Ascending aorta (tissue), 2 donors: ENCODE results near the gene ARHGAP26. TPM values are rescaled to one million over a fixed set of nuclear protein-coding genes. Genes with fewer than 3 reads are reported as not detected.

ENCODE experiments used
- DNase-seq, 2 donors: peaks; one replicate each; pipeline ENCODE4 v3.0.0-alpha.2; 2019; ENCODE audit warnings: low spot score in 2 of 2
- H3K27ac ChIP-seq, 2 donors: fragments of 200-600 bp; sonication (generic); one replicate each; pipeline ENCODE4 v1.5.1; 2016 to 2017; ENCODE audit warnings: mild to moderate bottlenecking in 1 of 2
- H3K27me3 ChIP-seq: fragments of 200-600 bp; sonication (generic); one replicate; pipeline ENCODE4 v1.5.1; 2017
- H3K36me3 ChIP-seq, 2 donors: fragments of 200-600 bp; sonication (generic); one replicate each; pipeline ENCODE4 v1.5.1; 2016
- H3K4me1 ChIP-seq, 2 donors: fragments of 200-600 bp; sonication (generic); one replicate each; pipeline ENCODE4 v1.5.1; 2016 to 2017; ENCODE audit warnings: mild to moderate bottlenecking in 1 of 2
- H3K4me3 ChIP-seq, 2 donors: fragments of 200-600 bp; sonication (generic); one replicate each; pipeline ENCODE4 v1.5.1; 2016 to 2017; ENCODE audit warnings: mild to moderate bottlenecking in 1 of 2
- H3K9me3 ChIP-seq, 2 donors: fragments of 200-600 bp; sonication (generic); one replicate each; pipeline ENCODE4 v1.5.1; 2016
- intact Hi-C: fragments of 100-400 bp; cut with DNase I; formaldehyde crosslinking; loops from one replicate; pipeline ENCODE4 v1.15.1; 2023
- total RNA-seq: library from RNA; depleted of rRNA; stranded (reverse); fragments of >200 nt; gene quantifications from one replicate; pipeline ENCODE4 v1.1.0, GENCODE V29; 2016
- TF ChIP-seq, protein P1 (sequence below), 3 experiments: fragments of 200-600 bp in 2 of 3; fragments of 450-650 bp in 1 of 3; sonication (generic) in 2 of 3; IDR thresholded peaks; one replicate each; pipeline ENCODE4 v1.5.1; 2016 to 2019; ENCODE audit warnings: antibody characterized with exemption in 3 of 3, mild to moderate bottlenecking in 1 of 3, moderate library complexity in 1 of 3

Gene ARHGAP26
- total RNA-seq, 1 donor from 2014 or later, result 34.9 TPM

DNA sequence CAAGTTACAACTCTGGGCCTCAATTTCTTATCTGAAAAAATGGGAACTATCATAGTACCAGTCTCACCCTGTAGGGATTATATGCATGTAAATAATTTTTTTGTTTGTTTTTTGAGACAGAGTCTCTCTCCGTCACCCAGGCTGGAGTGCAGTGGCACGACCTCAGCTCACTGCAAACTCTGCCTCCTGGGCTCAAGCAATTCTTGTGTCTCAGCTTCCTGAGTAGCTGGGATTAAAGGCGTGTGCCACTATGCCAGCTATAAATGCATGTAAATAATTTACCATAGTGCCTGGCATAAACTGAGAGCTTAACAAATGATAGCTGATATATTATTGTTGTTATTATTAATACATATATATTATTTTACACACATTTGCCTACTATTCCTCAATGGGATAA lies 3.0 kb upstream of the ARHGAP26 start:
- DNase-seq, result no peak
- H3K9me3 ChIP-seq, result no peaks in the 10 kb centered on the region
- H3K36me3 ChIP-seq, result no peaks in the 10 kb centered on the region
- no peaks in the 10 kb centered on the region for H3K27me3 ChIP-seq
- TF ChIP-seq, protein P1, sequence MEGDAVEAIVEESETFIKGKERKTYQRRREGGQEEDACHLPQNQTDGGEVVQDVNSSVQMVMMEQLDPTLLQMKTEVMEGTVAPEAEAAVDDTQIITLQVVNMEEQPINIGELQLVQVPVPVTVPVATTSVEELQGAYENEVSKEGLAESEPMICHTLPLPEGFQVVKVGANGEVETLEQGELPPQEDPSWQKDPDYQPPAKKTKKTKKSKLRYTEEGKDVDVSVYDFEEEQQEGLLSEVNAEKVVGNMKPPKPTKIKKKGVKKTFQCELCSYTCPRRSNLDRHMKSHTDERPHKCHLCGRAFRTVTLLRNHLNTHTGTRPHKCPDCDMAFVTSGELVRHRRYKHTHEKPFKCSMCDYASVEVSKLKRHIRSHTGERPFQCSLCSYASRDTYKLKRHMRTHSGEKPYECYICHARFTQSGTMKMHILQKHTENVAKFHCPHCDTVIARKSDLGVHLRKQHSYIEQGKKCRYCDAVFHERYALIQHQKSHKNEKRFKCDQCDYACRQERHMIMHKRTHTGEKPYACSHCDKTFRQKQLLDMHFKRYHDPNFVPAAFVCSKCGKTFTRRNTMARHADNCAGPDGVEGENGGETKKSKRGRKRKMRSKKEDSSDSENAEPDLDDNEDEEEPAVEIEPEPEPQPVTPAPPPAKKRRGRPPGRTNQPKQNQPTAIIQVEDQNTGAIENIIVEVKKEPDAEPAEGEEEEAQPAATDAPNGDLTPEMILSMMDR (IDR thresholded peaks at IDR 0.05), result no peak
- intact Hi-C loops, result no loop called here
- no peak overlapping the region for H3K4me3 ChIP-seq
- H3K4me1 ChIP-seq, result peaks cover 0 to 9% of the 10 kb centered on the region in 2 donors
- H3K27ac ChIP-seq, result no peak overlapping the region

DNA sequence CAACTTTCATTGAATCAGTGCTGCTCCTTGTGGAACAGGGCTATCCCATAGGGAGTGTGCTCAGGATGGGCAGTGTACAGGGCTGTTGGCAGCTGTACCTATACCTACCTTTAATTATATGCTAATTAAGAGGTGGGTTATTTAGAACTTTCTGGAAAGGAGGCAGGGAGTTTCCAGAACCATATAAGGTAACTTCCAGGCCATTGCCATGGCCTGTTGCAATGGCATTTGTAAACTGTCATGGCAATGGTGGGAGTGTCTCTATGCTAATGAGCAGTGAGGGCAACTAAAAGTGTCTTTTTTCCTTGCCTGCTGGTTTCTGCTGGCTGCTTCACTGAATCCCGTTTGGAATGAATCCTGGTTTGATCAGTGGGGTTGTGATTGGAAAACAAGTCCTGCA lies 2.3 kb upstream of the ARHGAP26 start:
- peaks cover 0 to 14% of the 10 kb centered on the region in 2 donors for H3K4me1 ChIP-seq
- no peaks in the 10 kb centered on the region for H3K9me3 ChIP-seq
- TF ChIP-seq, protein P1 (IDR thresholded peaks at IDR 0.05), result no peak
- intact Hi-C loops, result no loop called here
- no peaks in the 10 kb centered on the region for H3K27me3 ChIP-seq
- DNase-seq, result no peak
- H3K4me3 ChIP-seq, result no peak overlapping the region
- H3K36me3 ChIP-seq, result no peaks in the 10 kb centered on the region
- no peak overlapping the region for H3K27ac ChIP-seq

DNA sequence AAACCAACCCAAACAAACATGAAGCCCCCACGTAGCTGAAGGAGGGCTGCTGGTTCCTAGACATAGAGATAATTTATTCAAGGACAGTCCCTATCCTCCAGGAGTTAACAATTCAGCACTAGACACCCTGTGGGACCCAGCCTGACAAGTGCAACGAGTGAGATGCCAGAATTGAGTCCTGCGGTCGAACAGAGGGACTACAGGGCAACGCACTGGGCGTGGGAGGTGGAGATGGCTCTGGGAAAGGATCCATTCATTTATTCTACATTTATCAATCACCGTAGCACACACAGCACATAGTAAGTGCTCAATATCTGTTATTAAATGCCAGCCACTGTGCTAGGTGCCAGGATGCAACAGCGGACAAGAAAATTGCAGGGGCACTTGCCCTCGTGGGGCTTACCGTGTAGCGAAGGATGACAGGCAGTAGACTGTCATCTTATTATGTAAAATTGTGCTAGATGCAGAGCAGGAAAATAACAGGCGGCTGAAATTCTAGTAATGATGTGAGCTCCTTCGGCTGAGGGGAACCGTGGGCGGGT lies 855 bp upstream of the ARHGAP26 start:
- H3K36me3 ChIP-seq, result no peaks in the 10 kb centered on the region
- H3K9me3 ChIP-seq, result no peaks in the 10 kb centered on the region
- TF ChIP-seq, protein P1 (IDR thresholded peaks at IDR 0.05), result peak in 2 of 3 experiments; percentile 1 to 18
- H3K27me3 ChIP-seq, result no peaks in the 10 kb centered on the region
- peak overlapping the region; percentile 85 to 89 for H3K27ac ChIP-seq
- intact Hi-C loops, result no loop called here
- no peak for DNase-seq
- H3K4me1 ChIP-seq, result peaks cover 0 to 16% of the 10 kb centered on the region in 2 donors
- peak overlapping the region; percentile 69 to 86 for H3K4me3 ChIP-seq

DNA sequence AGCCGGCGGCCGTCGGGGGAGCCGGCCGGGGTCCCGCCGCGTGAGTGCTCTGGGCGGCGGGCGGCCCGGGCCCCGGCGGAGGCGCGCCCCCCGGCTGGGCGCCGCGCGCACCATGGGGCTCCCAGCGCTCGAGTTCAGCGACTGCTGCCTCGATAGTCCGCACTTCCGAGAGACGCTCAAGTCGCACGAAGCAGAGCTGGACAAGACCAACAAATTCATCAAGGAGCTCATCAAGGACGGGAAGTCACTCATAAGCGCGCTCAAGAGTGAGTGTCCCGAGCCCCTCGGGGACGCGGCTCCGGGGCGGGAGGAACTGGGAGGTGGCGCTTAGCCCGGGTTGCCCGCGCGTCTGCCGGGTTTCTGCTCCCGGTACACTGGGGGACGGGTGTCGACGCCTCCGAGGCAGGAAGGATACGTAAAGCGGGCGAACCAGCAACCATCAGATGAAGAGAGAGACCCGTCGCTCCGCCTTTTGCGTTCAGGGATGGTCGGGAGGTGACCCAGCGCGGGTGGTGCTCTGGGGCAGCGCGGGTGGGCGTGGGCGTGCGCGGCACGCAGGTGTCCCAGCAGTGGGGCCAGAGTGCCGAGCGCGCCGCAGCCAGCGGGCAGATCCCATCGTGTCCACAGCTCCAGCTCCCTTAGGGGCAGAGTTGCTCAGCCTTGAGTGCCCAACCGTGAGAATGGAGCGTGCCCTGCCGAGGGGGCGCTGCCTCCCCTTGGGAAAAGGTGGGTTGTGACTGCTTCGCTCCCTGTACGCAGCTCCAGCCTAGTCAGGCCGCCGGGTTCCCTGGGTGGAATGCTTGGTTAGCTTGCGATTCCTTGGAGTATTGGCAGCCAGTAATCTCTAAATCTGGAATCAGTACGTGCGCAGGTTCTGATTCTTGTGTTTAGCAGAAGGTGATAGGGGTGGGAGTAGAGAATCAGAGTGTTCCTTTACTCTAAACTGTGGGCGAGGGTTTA lies 753 bp downstream of the ARHGAP26 start:
- intact Hi-C loops, result loop anchor here (1.0 to 5.0 kb wide), 7 partner anchors 18 to 104 kb away; no protein-coding TSS in a partner anchor
- H3K36me3 ChIP-seq, result no peaks in the 10 kb centered on the region
- no peaks in the 10 kb centered on the region for H3K27me3 ChIP-seq
- peak in 1 of 2 donors; percentile 83 for DNase-seq
- TF ChIP-seq, protein P1 (IDR thresholded peaks at IDR 0.05), result peak in 1 of 3 experiments; percentile 20
- peak overlapping the region; percentile 69 to 86 for H3K4me3 ChIP-seq
- H3K27ac ChIP-seq, result peak overlapping the region; percentile 85 to 89
- no peaks in the 10 kb centered on the region for H3K9me3 ChIP-seq
- peaks cover 0 to 16% of the 10 kb centered on the region in 2 donors for H3K4me1 ChIP-seq

DNA sequence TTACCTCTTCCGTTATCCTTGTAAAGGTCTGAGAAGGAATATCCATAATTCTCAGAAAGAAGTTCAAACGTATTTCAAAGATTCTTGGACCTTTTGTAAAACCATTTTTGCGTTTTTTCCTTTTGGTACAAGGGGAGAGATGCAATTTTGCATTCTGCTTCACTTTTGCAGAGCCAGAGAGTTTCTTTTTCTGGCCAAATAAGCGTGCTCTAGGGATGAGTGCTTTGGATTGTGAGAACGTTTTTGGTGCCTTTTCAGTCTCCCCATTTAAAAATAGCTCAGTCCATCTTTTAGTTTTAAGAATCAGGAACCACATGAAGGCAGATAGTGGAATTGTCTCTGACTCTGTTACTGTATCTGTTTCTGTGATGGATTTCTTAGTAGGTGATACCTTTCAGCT lies 1.5 kb downstream of the ARHGAP26 start:
- Histone ChIP-seq H3K36me3 (no peaks in the 10 kb centered on the region), H3K4me3 (peak overlapping the region; percentile 69 to 86), H3K27ac (peak overlapping the region; percentile 85 to 89), H3K27me3 (no peaks in the 10 kb centered on the region), H3K4me1 (peaks cover 0 to 16% of the 10 kb centered on the region in 2 donors), H3K9me3 (no peaks in the 10 kb centered on the region)
- TF ChIP-seq, protein P1 (IDR thresholded peaks at IDR 0.05), result no peak
- intact Hi-C loops, result loop anchor here (1.0 to 5.0 kb wide), 3 partner anchors 46 to 103 kb away; no protein-coding TSS in a partner anchor
- no peak for DNase-seq
